H1 (cell line): ENCODE data around the gene AOAH. TPM values are rescaled to one million over a fixed set of nuclear protein-coding genes. Genes with fewer than 3 reads are reported as not detected.

Experiments used
- CTCF ChIA-PET: fragments of 300-600 bp; sonication (Branson Sonifier 250); formaldehyde crosslinking; loops from one replicate; lab custom pipeline; 2021; ENCODE audit not compliant: partially characterized antibody; lab: Charles Lee
- POLR2A ChIA-PET: fragments of 300-600 bp; sonication (Branson Sonifier 250); formaldehyde crosslinking; loops from one replicate; lab custom pipeline; 2021; ENCODE audit warnings: inconsistent platforms; ENCODE audit not compliant: partially characterized antibody; lab: Charles Lee
- DNase-seq, 2 experiments: peaks; one replicate each; pipeline versions ENCODE4 v3.0.0 to v3.0.0-alpha.2; 2010 to 2022; ENCODE audit warnings: low spot score in 2 of 2, low read depth in 1 of 2, mixed read lengths in 1 of 2
- FAIRE-seq: peaks from 2 replicates; lab custom pipeline; 2011; peaks lifted over from hg19 to GRCh38; lab: Jason Lieb, UNC
- H2AFZ ChIP-seq: 2 replicates; pipeline ENCODE4 v1.8.1; 2012; ENCODE audit warnings: low read length, inconsistent platforms
- H2AK5ac ChIP-seq: 2 replicates; pipeline ENCODE4 v1.6.1; 2013; ENCODE audit warnings: low read depth, low read length
- H2BK120ac ChIP-seq: replicated peaks from 2 replicates; pipeline ENCODE3; 2013; ENCODE audit warnings: low read depth, low read length, inconsistent platforms
- H2BK12ac ChIP-seq: 2 replicates; pipeline ENCODE4 v1.6.1; 2013; ENCODE audit warnings: low read depth, low read length
- H2BK15ac ChIP-seq: 2 replicates; pipeline ENCODE4 v1.6.1; 2013; ENCODE audit warnings: low read length
- H2BK20ac ChIP-seq: 2 replicates; pipeline ENCODE4 v1.6.1; 2013; ENCODE audit warnings: low read length
- H2BK5ac ChIP-seq: 2 replicates; pipeline ENCODE4 v1.6.1; 2013; ENCODE audit warnings: low read depth, low read length
- H3K14ac ChIP-seq: 2 replicates; pipeline ENCODE4 v1.6.1; 2013; ENCODE audit warnings: inconsistent platforms; ENCODE audit not compliant: insufficient read length
- H3K18ac ChIP-seq: 2 replicates; pipeline ENCODE4 v1.6.1; 2013; ENCODE audit warnings: low read length; ENCODE audit errors: extremely low read depth
- H3K23ac ChIP-seq: 2 replicates; pipeline ENCODE4 v1.6.1; 2013; ENCODE audit warnings: inconsistent platforms; ENCODE audit not compliant: insufficient read length
- H3K23me2 ChIP-seq: 2 replicates; pipeline ENCODE4 v1.6.1; 2013; ENCODE audit warnings: low read depth, low read length
- H3K27ac ChIP-seq: 2 replicates; pipeline ENCODE4 v1.6.1; 2011; ENCODE audit warnings: low read depth, low read length, inconsistent platforms
- H3K27me3 ChIP-seq, 4 experiments: replicated peaks in 1 of 4; 1 replicate in 1 of 4; 2 replicates in 3 of 4; pipeline versions ENCODE4 v1.6.1 to v1.8.1; 2011 to 2013; ENCODE audit warnings: low read length in 3 of 4, mild to moderate bottlenecking in 3 of 4, inconsistent platforms in 2 of 4, mixed read lengths in 2 of 4, moderate library complexity in 1 of 4; ENCODE audit not compliant: control insufficient read depth in 3 of 4, insufficient read depth in 3 of 4; ENCODE audit errors: extremely low read depth in 1 of 4
- H3K36me3 ChIP-seq, 4 experiments: 2 replicates each; pipeline versions ENCODE4 v1.6.1 to v1.8.1; 2011 to 2013; ENCODE audit warnings: mild to moderate bottlenecking in 4 of 4, low read length in 3 of 4, moderate library complexity in 2 of 4, control low read depth in 1 of 4, inconsistent platforms in 1 of 4; ENCODE audit not compliant: insufficient read depth in 4 of 4, control insufficient read depth in 2 of 4
- H3K4ac ChIP-seq: replicated peaks from 2 replicates; pipeline ENCODE3; 2013; ENCODE audit warnings: low read length, low read depth, mixed read lengths, inconsistent platforms; ENCODE audit not compliant: insufficient read length
- H3K4me1 ChIP-seq, 4 experiments: replicated peaks in 1 of 4; 1 replicate in 1 of 4; 2 replicates in 3 of 4; pipeline versions ENCODE4 v1.6.1 to v1.8.1; 2011 to 2013; ENCODE audit warnings: low read length in 3 of 4, inconsistent platforms in 2 of 4, mixed read lengths in 1 of 4; ENCODE audit not compliant: insufficient read depth in 4 of 4, control insufficient read depth in 3 of 4
- H3K4me2 ChIP-seq, 2 experiments: 2 replicates each; pipeline versions ENCODE4 v1.6.1 to v1.8.1; 2011 to 2013; ENCODE audit warnings: low read depth in 2 of 2, low read length in 2 of 2, control low read depth in 1 of 2, inconsistent platforms in 1 of 2, mild to moderate bottlenecking in 1 of 2; ENCODE audit not compliant: insufficient read depth in 1 of 2
- H3K4me3 ChIP-seq, 4 experiments: fragments of 200-600, 300-600 bp in 1 of 4; sonication (generic), shearing (Covaris generic), sonication (Bioruptor Twin) in 1 of 4; 2 replicates each; pipeline versions ENCODE4 v1.5.1 to v1.8.1; 2011 to 2016; ENCODE audit warnings: low read length in 4 of 4, low read depth in 3 of 4, control low read depth in 2 of 4, inconsistent platforms in 2 of 4, mild to moderate bottlenecking in 2 of 4, mixed read lengths in 1 of 4, moderate library complexity in 1 of 4; ENCODE audit not compliant: insufficient read depth in 2 of 4; ENCODE audit errors: extremely low read depth in 1 of 4
- H3K56ac ChIP-seq: replicated peaks from 2 replicates; pipeline ENCODE3; 2013; ENCODE audit warnings: low read depth, mild to moderate bottlenecking, mixed read lengths, low read length, inconsistent platforms; ENCODE audit not compliant: insufficient read length
- H3K79me1 ChIP-seq: 2 replicates; pipeline ENCODE4 v1.6.1; 2013; ENCODE audit warnings: low read depth, low read length, control low read depth
- H3K79me2 ChIP-seq, 2 experiments: 2 replicates each; pipeline versions ENCODE4 v1.6.1 to v1.8.1; 2012 to 2013; ENCODE audit warnings: low read length in 2 of 2, mild to moderate bottlenecking in 2 of 2, inconsistent platforms in 1 of 2; ENCODE audit not compliant: insufficient read depth in 2 of 2, control insufficient read depth in 1 of 2
- H3K9ac ChIP-seq, 4 experiments: replicated peaks in 1 of 4; 1 replicate in 1 of 4; 2 replicates in 3 of 4; pipeline versions ENCODE4 v1.6.1 to v1.8.1; 2011 to 2013; ENCODE audit warnings: low read depth in 3 of 4, low read length in 3 of 4, control low read depth in 2 of 4, mild to moderate bottlenecking in 2 of 4, moderate library complexity in 2 of 4, inconsistent platforms in 1 of 4; ENCODE audit errors: extremely low read depth in 1 of 4
- H3K9me3 ChIP-seq, 2 experiments: 2 replicates each; pipeline versions ENCODE4 v1.6.1 to v1.8.1; 2012 to 2013; ENCODE audit warnings: mild to moderate bottlenecking in 2 of 2, moderate library complexity in 2 of 2, control low read depth in 1 of 2, inconsistent platforms in 1 of 2, low read depth in 1 of 2, low read length in 1 of 2, mixed read lengths in 1 of 2; ENCODE audit not compliant: insufficient read depth in 2 of 2
- H4K20me1 ChIP-seq, 2 experiments: replicated peaks in 1 of 2; 2 replicates each; pipeline versions ENCODE3 to v1.8.1; 2011 to 2013; ENCODE audit warnings: inconsistent platforms in 2 of 2, low read length in 2 of 2, mild to moderate bottlenecking in 1 of 2; ENCODE audit not compliant: insufficient read depth in 2 of 2, control insufficient read depth in 1 of 2
- H4K5ac ChIP-seq: 2 replicates; pipeline ENCODE4 v1.6.1; 2013; ENCODE audit warnings: low read length, low read depth, mixed read lengths, inconsistent platforms; ENCODE audit not compliant: insufficient read length
- H4K8ac ChIP-seq: 2 replicates; pipeline ENCODE4 v1.8.0; 2013; ENCODE audit warnings: mild to moderate bottlenecking, moderate library complexity, low read length, inconsistent platforms; ENCODE audit not compliant: insufficient read depth; ENCODE audit errors: extremely low read depth
- H4K91ac ChIP-seq: replicated peaks from 2 replicates; pipeline ENCODE3; 2013; ENCODE audit warnings: low read length, mixed read lengths, inconsistent platforms; ENCODE audit not compliant: insufficient read length
- CHD1 ChIP-seq: IDR thresholded peaks from 2 replicates; pipeline ENCODE4 v1.6.1; 2012; ENCODE audit warnings: low read depth, low read length, improper control_type of control experiment
- SP1 ChIP-seq: IDR thresholded peaks from 2 replicates; pipeline ENCODE4 v1.6.1; 2011; ENCODE audit warnings: low read depth, low read length
- TAF7 ChIP-seq: optimal IDR thresholded peaks from 2 replicates; pipeline ENCODE3; 2011; ENCODE audit warnings: low read depth, mild to moderate bottlenecking, inconsistent platforms, low read length, moderate library complexity, borderline replicate concordance
- YY1 ChIP-seq: IDR thresholded peaks from 2 replicates; pipeline ENCODE4 v1.6.1; 2011; ENCODE audit warnings: low read depth, mild to moderate bottlenecking, low read length
- WGBS, 2 experiments: shearing (Covaris generic) in 1 of 2; methylation state at CpG; one replicate each; pipeline versions ENCODE4 v1.1.6 to v1.1.7; 2013 to 2015; ENCODE audit warnings: low lambda C conversion rate in 2 of 2, mixed read lengths in 2 of 2, inconsistent platforms in 1 of 2, low coverage in 1 of 2, missing lambda C conversion rate in 1 of 2; ENCODE audit not compliant: insufficient replicate concordance in 2 of 2, insufficient coverage in 1 of 2, insufficient read length in 1 of 2; ENCODE audit errors: extremely low coverage in 1 of 2, missing lambda C conversion rate in 1 of 2; 5-methylcytosine and 5-hydroxymethylcytosine counted together
- polyA plus RNA-seq, 7 experiments: library from polyadenylated mRNA; depleted of rRNA in 3 of 7; stranded (reverse) in 5 of 7; unstranded in 2 of 7; fragments of >200 nt in 5 of 7; fragments of 200-250 nt in 2 of 7; gene quantifications; 1 replicate in 5 of 7; 2 replicates in 1 of 7; 4 replicates in 1 of 7; pipeline versions ENCODE4 v1.2.1 to v1.2.3, GENCODE V29; 2011 to 2013; ENCODE audit warnings: missing spikeins in 2 of 7, mixed read lengths in 2 of 7
- total RNA-seq: library from RNA; stranded (reverse); fragmentation: NEBNext Ultra II Directional; extraction: Animal tissue kit (Norgen Biotek cat#: 25700); gene quantifications from 2 replicates; pipeline ENCODE4 v1.2.1, GENCODE V29; 2021

AOAH gene
- total and polyA plus RNA-seq, 2 of the 8 experiments (the other 6 are each of a cell fraction or from before 2014, with no cell fraction given): 0.08 TPM; not detected in 1

- peak in 1 of 2 experiments; percentile 1 for DNase-seq
- POLR2A ChIA-PET: no interaction called here
- Histone ChIP-seq H3K14ac (no peak overlapping the region), H3K4me1 (peaks cover 0 to 5% (median 0%) of the 10 kb centered on the region in 4 experiments; a peak in 2 of 7 replicates), H3K56ac (no peak overlapping the region), H3K4me2 (no peak overlapping the region), H3K23ac (no peak overlapping the region), H3K9ac (no peak overlapping the region), H2AFZ (no peak overlapping the region), H4K91ac (no peak overlapping the region), H2BK120ac (no peak overlapping the region)
- CTCF ChIA-PET: interaction anchor here (1.1 kb wide), 1 partner anchor 68 kb away, joined by 3 read pairs; no protein-coding TSS in a partner anchor
- TF ChIP-seq SP1 (no peak), TAF7 (no peak), YY1 (no peak), CHD1 (no peak)
- TF ChIP-seq, all 59 proteins: peak for 0
- no peaks in the 10 kb centered on the region for H3K23me2 ChIP-seq
- no peak overlapping the region for H3K27ac ChIP-seq
- no peaks in the 10 kb centered on the region for H3K79me2 ChIP-seq
- H3K4ac ChIP-seq: no peak overlapping the region
- no peaks in the 10 kb centered on the region for H3K79me1 ChIP-seq
- H3K18ac ChIP-seq: no peak overlapping the region
- H3K27me3 ChIP-seq: no peaks in the 10 kb centered on the region
- H3K4me3 ChIP-seq: no peak overlapping the region
- H4K20me1 ChIP-seq: no peaks in the 10 kb centered on the region
- no peak overlapping the region for H2AK5ac ChIP-seq
- H3K9me3 ChIP-seq: no peaks in the 10 kb centered on the region
- FAIRE-seq: no peak
- no peak overlapping the region for H4K5ac ChIP-seq
- no peak overlapping the region for H2BK15ac ChIP-seq
- no peak overlapping the region for H2BK20ac ChIP-seq
- no peak overlapping the region for H2BK12ac ChIP-seq
- H2BK5ac ChIP-seq: no peak overlapping the region
- no peak overlapping the region for H4K8ac ChIP-seq
- H3K36me3 ChIP-seq: no peaks in the 10 kb centered on the region
- 82% methylated on average over 3 of the region's 3 CpGs; no CpG with 5 or more reads in 1 of the 2 experiments for WGBS, 2 experiments
These were observed 121.8 kb downstream of the AOAH start for GRCh38 chr7:36602511-36602910.
